ENCODE results near the gene ITSN1.

Gene ITSN1

DNA sequence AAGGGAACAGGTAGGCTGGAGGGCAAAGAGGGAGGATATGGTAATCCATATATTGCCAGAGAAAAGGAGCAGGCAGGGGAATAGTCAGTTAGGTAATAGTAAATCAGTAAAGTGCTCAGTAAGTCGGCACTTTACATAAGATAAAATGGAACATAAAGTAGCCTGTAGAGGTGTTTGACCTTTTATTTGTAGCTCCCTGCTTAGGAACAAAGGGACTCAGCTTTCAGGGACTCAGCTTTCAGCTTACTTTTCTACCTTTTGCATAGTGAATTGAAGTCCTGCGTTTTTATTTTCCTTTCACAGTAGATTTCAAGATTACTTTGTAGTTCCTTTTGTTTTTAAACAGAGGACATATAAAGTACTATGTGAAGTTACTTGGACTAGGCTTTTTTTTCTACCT lies 87.3 kb downstream of the ITSN1 start:
- in situ Hi-C loops (cut with HindIII; ENCODE audit: low pct_ligation_motif_present, low sequenced_read_pairs): no loop called here
- Histone ChIP-seq H3K27ac (no peak overlapping the region), H3K27me3 (replicated peaks) (no peaks in the 10 kb centered on the region), H3K36me3 (replicated peaks) (peaks cover 12% of the 10 kb centered on the region), H3K4me3 (ENCODE audit: low read depth, low read length) (no peak overlapping the region)
- TF ChIP-seq, protein P1, sequence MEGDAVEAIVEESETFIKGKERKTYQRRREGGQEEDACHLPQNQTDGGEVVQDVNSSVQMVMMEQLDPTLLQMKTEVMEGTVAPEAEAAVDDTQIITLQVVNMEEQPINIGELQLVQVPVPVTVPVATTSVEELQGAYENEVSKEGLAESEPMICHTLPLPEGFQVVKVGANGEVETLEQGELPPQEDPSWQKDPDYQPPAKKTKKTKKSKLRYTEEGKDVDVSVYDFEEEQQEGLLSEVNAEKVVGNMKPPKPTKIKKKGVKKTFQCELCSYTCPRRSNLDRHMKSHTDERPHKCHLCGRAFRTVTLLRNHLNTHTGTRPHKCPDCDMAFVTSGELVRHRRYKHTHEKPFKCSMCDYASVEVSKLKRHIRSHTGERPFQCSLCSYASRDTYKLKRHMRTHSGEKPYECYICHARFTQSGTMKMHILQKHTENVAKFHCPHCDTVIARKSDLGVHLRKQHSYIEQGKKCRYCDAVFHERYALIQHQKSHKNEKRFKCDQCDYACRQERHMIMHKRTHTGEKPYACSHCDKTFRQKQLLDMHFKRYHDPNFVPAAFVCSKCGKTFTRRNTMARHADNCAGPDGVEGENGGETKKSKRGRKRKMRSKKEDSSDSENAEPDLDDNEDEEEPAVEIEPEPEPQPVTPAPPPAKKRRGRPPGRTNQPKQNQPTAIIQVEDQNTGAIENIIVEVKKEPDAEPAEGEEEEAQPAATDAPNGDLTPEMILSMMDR (IDR thresholded peaks at IDR 0.05; ENCODE audit: low read depth, low read length, missing control alignments): no peak
- no peak for DNase-seq

DNA sequence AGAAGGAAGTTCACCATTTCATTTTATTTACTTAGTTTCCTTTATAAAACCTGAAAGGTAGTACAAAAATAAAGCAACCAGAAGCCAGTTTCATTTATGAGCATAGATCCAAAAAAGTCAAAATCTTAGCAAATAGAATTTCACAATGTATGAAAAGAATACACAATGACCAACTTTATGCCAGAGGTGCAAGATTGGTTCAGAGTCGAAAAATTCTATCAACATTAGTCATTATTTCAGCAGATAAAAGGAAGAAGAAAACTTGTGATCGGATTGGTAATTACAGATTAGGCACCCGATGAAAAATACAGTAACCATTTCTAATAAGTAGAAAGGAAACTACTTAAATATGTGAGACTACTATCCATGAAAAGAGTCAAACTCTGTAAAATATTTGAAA lies 89.1 kb downstream of the ITSN1 start:
- TF ChIP-seq, protein P1 (IDR thresholded peaks at IDR 0.05; ENCODE audit: low read depth, low read length, missing control alignments): no peak
- in situ Hi-C loops (cut with HindIII; ENCODE audit: low pct_ligation_motif_present, low sequenced_read_pairs): no loop called here
- peaks cover 3% of the 10 kb centered on the region for H3K36me3 ChIP-seq (replicated peaks)
- no peak overlapping the region for H3K4me3 ChIP-seq (ENCODE audit: low read depth, low read length)
- no peak for DNase-seq
- H3K27me3 ChIP-seq (replicated peaks): no peaks in the 10 kb centered on the region
- H3K27ac ChIP-seq: no peak overlapping the region

DNA sequence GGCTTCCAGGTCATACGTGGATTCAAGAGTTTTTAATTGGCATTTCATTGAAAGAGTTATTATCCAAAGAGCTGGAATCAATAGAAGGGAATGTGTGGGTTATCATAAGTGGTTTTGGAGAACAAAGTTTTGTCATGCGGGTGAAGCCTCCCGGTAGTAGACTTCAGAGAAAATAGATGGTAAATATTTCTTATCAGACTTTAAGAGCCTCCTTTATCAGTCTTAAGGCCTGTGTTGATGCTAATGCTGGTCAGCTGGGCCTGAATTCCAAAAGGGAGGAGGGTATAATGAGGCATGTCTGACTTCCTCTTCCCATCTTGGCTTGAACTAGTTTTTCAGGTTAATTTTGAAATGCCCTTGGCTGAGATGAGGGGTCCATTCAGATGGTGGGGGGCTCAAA lies 89.7 kb downstream of the ITSN1 start:
- TF ChIP-seq, protein P1 (IDR thresholded peaks at IDR 0.05; ENCODE audit: low read depth, low read length, missing control alignments): no peak
- in situ Hi-C loops (cut with HindIII; ENCODE audit: low pct_ligation_motif_present, low sequenced_read_pairs): no loop called here

DNA sequence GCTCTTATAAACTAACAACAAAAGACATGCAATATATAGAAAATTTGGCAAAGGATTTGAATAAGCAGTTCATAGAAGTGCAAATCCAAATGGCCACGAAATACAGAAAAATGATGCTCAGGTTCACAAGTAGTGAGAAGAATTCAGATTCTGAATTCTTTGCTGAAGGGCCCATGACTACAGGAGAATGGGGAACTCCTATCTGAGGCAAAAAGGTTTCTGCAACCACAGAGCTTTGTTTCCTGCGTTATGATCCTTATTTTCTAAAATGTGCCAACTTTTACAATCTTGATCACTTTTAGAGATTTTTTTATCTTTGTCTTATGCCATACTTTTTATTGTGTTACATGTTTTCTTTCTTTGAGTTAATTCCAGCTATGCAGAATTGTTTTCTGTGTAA lies 91.3 kb downstream of the ITSN1 start:
- TF ChIP-seq, protein P1 (IDR thresholded peaks at IDR 0.05; ENCODE audit: low read depth, low read length, missing control alignments): no peak
- in situ Hi-C loops (cut with HindIII; ENCODE audit: low pct_ligation_motif_present, low sequenced_read_pairs): no loop called here
- DNase-seq: no peak

More for the DNA sequence above, 89.7 kb downstream of the ITSN1 start:
- H3K36me3 ChIP-seq (replicated peaks): peaks cover 2% of the 10 kb centered on the region
- H3K27me3 ChIP-seq (replicated peaks): no peaks in the 10 kb centered on the region
- H3K27ac ChIP-seq: peak overlapping the region; percentile 25
- DNase-seq: peak; percentile 27
- H3K4me3 ChIP-seq (ENCODE audit: low read depth, low read length): no peak overlapping the region

DNA sequence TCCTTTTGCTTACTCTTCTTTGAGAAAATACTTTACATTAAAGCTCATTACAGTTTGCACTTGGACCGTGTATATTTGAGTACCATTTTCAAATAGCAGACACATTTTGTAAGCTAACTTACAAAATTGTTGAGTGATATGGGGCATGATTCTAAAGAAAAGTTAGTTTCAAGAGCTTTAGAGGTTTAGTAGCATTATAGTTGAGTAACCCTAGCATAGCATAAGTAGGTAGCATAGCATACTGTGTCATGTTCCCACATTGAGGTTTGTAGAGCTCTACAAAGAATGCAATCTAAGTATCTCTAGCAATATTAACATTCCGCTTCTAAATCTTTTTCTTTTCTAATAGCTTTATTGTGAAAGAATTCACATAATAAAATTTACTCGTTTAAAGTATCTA lies 92.0 kb downstream of the ITSN1 start:
- in situ Hi-C loops (cut with HindIII; ENCODE audit: low pct_ligation_motif_present, low sequenced_read_pairs): no loop called here
- H3K27ac ChIP-seq: no peak overlapping the region
- DNase-seq: no peak
- no peaks in the 10 kb centered on the region for H3K27me3 ChIP-seq (replicated peaks)
- TF ChIP-seq, protein P1 (IDR thresholded peaks at IDR 0.05; ENCODE audit: low read depth, low read length, missing control alignments): no peak
- H3K4me3 ChIP-seq (ENCODE audit: low read depth, low read length): no peak overlapping the region
- H3K36me3 ChIP-seq (replicated peaks): peaks cover 5% of the 10 kb centered on the region

More for the DNA sequence above, 91.3 kb downstream of the ITSN1 start:
- no peak overlapping the region for H3K4me3 ChIP-seq (ENCODE audit: low read depth, low read length)
- H3K27me3 ChIP-seq (replicated peaks): no peaks in the 10 kb centered on the region
- peaks cover 7% of the 10 kb centered on the region for H3K36me3 ChIP-seq (replicated peaks)
- H3K27ac ChIP-seq: no peak overlapping the region

DNA sequence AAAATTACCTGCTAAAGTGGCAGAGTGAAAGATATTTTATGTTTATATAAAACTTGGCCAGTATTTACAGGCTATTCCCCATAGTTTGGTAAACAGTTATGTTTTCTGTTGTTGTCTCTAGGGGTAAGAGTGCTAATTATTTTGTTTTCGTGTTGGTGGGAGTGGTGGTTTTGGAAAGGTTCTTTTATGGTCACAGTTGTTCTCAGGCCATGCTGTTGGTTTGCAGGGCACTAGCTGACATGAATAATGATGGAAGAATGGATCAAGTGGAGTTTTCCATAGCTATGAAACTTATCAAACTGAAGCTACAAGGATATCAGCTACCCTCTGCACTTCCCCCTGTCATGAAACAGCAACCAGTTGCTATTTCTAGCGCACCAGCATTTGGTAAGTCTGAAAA lies 92.5 kb downstream of the ITSN1 start:
- in situ Hi-C loops (cut with HindIII; ENCODE audit: low pct_ligation_motif_present, low sequenced_read_pairs): no loop called here

More for the DNA sequence above, 92.5 kb downstream of the ITSN1 start:
- peaks cover 5% of the 10 kb centered on the region for H3K36me3 ChIP-seq (replicated peaks)
- H3K27ac ChIP-seq: no peak overlapping the region
- DNase-seq: no peak
- no peaks in the 10 kb centered on the region for H3K27me3 ChIP-seq (replicated peaks)
- TF ChIP-seq, protein P1 (IDR thresholded peaks at IDR 0.05; ENCODE audit: low read depth, low read length, missing control alignments): no peak
- H3K4me3 ChIP-seq (ENCODE audit: low read depth, low read length): no peak overlapping the region
